K562 (cell line): ENCODE results near the gene TJAP1. TPM values are rescaled to one million over a fixed set of nuclear protein-coding genes. Genes with fewer than 3 reads are reported as not detected.

Experiments used
- BCOR ChIP-seq: fragments of 450-650 bp; IDR thresholded peaks from 2 replicates; pipeline ENCODE4 v1.6.1; 2016
- CBX8 ChIP-seq: fragments of 200-600 bp; sonication (generic); IDR thresholded peaks from 2 replicates; pipeline ENCODE4 v1.6.1; 2012; ENCODE audit warnings: borderline replicate concordance, mixed run types, low read depth, mild to moderate bottlenecking, moderate library complexity, mixed read lengths, low read length, control low read depth, inconsistent platforms; ENCODE audit not compliant: poor library complexity, severe bottlenecking; ENCODE audit errors: extremely low read depth
- CCAR2 ChIP-seq: fragments of 200-400 bp; formaldehyde crosslinking; IDR thresholded peaks from 2 replicates; pipeline ENCODE4 v1.6.1; 2017; ENCODE audit warnings: mild to moderate bottlenecking, low read depth, low read length
- E2F3 ChIP-seq: fragments of 250-450 bp; sonication (Bioruptor Pico); IDR thresholded peaks from 2 replicates; pipeline ENCODE4 v1.4.0; 2020; ENCODE audit warnings: mild to moderate bottlenecking
- ELF1 ChIP-seq: fragments of 200-800 bp; sonication (Bioruptor generic); IDR thresholded peaks from 2 replicates; pipeline ENCODE4 v1.6.1; 2016; ENCODE audit warnings: missing genetic modification characterization, missing compliant biosample characterization
- EP300 ChIP-seq: IDR thresholded peaks from 2 replicates; pipeline ENCODE4 v1.6.1; 2012; ENCODE audit warnings: low read length, improper control_type of control experiment
- HDAC1 ChIP-seq, 2 experiments: fragments of 450-650 bp; IDR thresholded peaks; 2 replicates each; pipeline ENCODE4 v1.6.1; 2016 to 2017; ENCODE audit warnings: inconsistent platforms in 1 of 2, mild to moderate bottlenecking in 1 of 2, moderate library complexity in 1 of 2
- IRF1 ChIP-seq: sonication (generic); formaldehyde crosslinking; IDR thresholded peaks from 2 replicates; pipeline ENCODE4 v1.8.0; 2022; ENCODE audit warnings: missing genetic modification reagents, mild to moderate bottlenecking, borderline replicate concordance
- NCOA6 ChIP-seq: fragments of 450-650 bp; IDR thresholded peaks from 2 replicates; pipeline ENCODE4 v1.6.1; 2017; ENCODE audit warnings: mild to moderate bottlenecking
- PTRF ChIP-seq: fragments of 450-650 bp; IDR thresholded peaks from 2 replicates; pipeline ENCODE4 v1.6.1; 2016; ENCODE audit warnings: mild to moderate bottlenecking, missing genetic modification characterization, missing compliant biosample characterization
- STAT5A ChIP-seq: IDR thresholded peaks from 2 replicates; pipeline ENCODE4 v1.6.1; 2012; ENCODE audit warnings: low read length, inconsistent platforms, borderline replicate concordance
- TAF7 ChIP-seq: fragments of 450-650 bp; IDR thresholded peaks from 2 replicates; pipeline ENCODE4 v1.6.1; 2016; ENCODE audit warnings: missing genetic modification characterization, missing compliant biosample characterization
- TFAM ChIP-seq: fragments of 250-450 bp; sonication (Bioruptor Pico); conservative IDR thresholded peaks from 2 replicates; pipeline ENCODE4 v1.5.0; 2021; ENCODE audit warnings: mild to moderate bottlenecking, moderate library complexity
- ZFP36 ChIP-seq: fragments of 150-350 bp; IDR thresholded peaks from 2 replicates; pipeline ENCODE4 v1.6.1; 2018; ENCODE audit warnings: low read length, low read depth; ENCODE audit not compliant: partially characterized antibody
- ZKSCAN8 ChIP-seq: fragments of 200-800 bp; sonication (Bioruptor generic); IDR thresholded peaks from 2 replicates; pipeline ENCODE4 v1.6.1; 2016; ENCODE audit warnings: missing genetic modification characterization, missing compliant biosample characterization
- ZNF197 ChIP-seq: fragments of 200-800 bp; sonication (Bioruptor generic); IDR thresholded peaks from 2 replicates; pipeline ENCODE4 v1.6.1; 2016; ENCODE audit warnings: low read depth, missing genetic modification characterization, missing compliant biosample characterization
- ZNF239 ChIP-seq: fragments of 250-450 bp; sonication (Bioruptor Pico); IDR thresholded peaks from 2 replicates; pipeline ENCODE4 v1.4.0; 2020; ENCODE audit warnings: mild to moderate bottlenecking
- ZNF512 ChIP-seq: IDR thresholded peaks from 2 replicates; pipeline ENCODE4 v1.6.1; 2016; ENCODE audit warnings: missing genetic modification characterization, missing compliant biosample characterization
- ZSCAN29 ChIP-seq: fragments of 450-650 bp; IDR thresholded peaks from 2 replicates; pipeline ENCODE4 v1.6.1; 2017
- polyA plus RNA-seq, 8 experiments: library from polyadenylated mRNA; depleted of rRNA in 4 of 8; stranded (reverse) in 5 of 8; unstranded in 3 of 8; fragments of >200 nt; fragmentation: Nextera tagmentation in 2 of 8; fragmentation: Illumina TruSeq in 1 of 8; extraction: Ambion mirVana in 2 of 8; extraction: Trizol in 1 of 8; gene quantifications; 2 replicates each; pipeline versions ENCODE4 v1.2.1 to v1.2.3, GENCODE V29; 2011 to 2014; ENCODE audit warnings: inconsistent platforms in 1 of 8, missing spikeins in 1 of 8
- total RNA-seq, 7 experiments: library from RNA; depleted of rRNA in 6 of 7; stranded (reverse); fragments of >200 nt in 6 of 7; fragmentation: Illumina TruSeq in 2 of 7; extraction: Trizol in 2 of 7; gene quantifications; 2 replicates each; pipeline versions ENCODE4 v1.2.1 to v1.2.3, GENCODE V29; 2011 to 2021; ENCODE audit warnings: low replicate concordance in 1 of 7
- TF ChIP-seq, protein P1 (sequence below): fragments of 450-650 bp; formaldehyde crosslinking; IDR thresholded peaks from 2 replicates; pipeline ENCODE4 v1.4.0; 2020; ENCODE audit warnings: mild to moderate bottlenecking, moderate library complexity
- TF ChIP-seq, protein P2 (sequence below): fragments of 450-650 bp; IDR thresholded peaks from 2 replicates; pipeline ENCODE4 v1.7.0; 2016; ENCODE audit warnings: borderline replicate concordance

TJAP1 gene
- total and polyA plus RNA-seq, 9 of the 15 experiments (the other 6 are each of a cell fraction or from before 2014, with no cell fraction given): 0.06 to 35.8 (median 16.2) TPM

- TF ChIP-seq E2F3 (CRISPR knock-in tag) (no peak), CCAR2 (no peak), CBX8 (no peak), TAF7 (tag) (no peak), ZNF239 (CRISPR knock-in tag) (no peak), BCOR (peak; percentile 70; the same call in 1 of the 2 replicates), IRF1 (CRISPR knock-in tag) (no peak), ZSCAN29 (peak; percentile 53; the same call in 1 of the 2 replicates), ZFP36 (peak; percentile 5), STAT5A (no peak), PTRF (tag) (no peak), ZNF512 (tag) (0 out of 2 replicates have a peak, but pooled peaks have one; percentile 23), ELF1 (tag) (no peak), TFAM (no peak), HDAC1 (IDR thresholded peaks at IDR 0.05) (peak in 1 of 2 experiments; percentile 85; a peak in 2 of 4 replicates), ZKSCAN8 (CRISPR knock-in tag) (no peak), EP300 (no peak), NCOA6 (peak; percentile 85), ZNF197 (CRISPR knock-in tag) (no peak)
- TF ChIP-seq, protein P1, sequence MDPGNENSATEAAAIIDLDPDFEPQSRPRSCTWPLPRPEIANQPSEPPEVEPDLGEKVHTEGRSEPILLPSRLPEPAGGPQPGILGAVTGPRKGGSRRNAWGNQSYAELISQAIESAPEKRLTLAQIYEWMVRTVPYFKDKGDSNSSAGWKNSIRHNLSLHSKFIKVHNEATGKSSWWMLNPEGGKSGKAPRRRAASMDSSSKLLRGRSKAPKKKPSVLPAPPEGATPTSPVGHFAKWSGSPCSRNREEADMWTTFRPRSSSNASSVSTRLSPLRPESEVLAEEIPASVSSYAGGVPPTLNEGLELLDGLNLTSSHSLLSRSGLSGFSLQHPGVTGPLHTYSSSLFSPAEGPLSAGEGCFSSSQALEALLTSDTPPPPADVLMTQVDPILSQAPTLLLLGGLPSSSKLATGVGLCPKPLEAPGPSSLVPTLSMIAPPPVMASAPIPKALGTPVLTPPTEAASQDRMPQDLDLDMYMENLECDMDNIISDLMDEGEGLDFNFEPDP (CRISPR knock-in tag): no peak
- TF ChIP-seq, protein P2, sequence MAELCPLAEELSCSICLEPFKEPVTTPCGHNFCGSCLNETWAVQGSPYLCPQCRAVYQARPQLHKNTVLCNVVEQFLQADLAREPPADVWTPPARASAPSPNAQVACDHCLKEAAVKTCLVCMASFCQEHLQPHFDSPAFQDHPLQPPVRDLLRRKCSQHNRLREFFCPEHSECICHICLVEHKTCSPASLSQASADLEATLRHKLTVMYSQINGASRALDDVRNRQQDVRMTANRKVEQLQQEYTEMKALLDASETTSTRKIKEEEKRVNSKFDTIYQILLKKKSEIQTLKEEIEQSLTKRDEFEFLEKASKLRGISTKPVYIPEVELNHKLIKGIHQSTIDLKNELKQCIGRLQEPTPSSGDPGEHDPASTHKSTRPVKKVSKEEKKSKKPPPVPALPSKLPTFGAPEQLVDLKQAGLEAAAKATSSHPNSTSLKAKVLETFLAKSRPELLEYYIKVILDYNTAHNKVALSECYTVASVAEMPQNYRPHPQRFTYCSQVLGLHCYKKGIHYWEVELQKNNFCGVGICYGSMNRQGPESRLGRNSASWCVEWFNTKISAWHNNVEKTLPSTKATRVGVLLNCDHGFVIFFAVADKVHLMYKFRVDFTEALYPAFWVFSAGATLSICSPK: no peak
Observed at GRCh38 chr6:43454696-43455530, 22.5 kb upstream of the TJAP1 start (continued).
